ENCODE measurements around the gene HSPB9. TPM values are rescaled to one million over a fixed set of nuclear protein-coding genes. Genes with fewer than 3 reads are reported as not detected.
A peak's percentile ranks its signal among the peaks of the same experiment; 100 is the strongest.

The HSPB9 gene
- total RNA-seq, 1 experiment from 2014 or later = 0.54 TPM

DNA sequence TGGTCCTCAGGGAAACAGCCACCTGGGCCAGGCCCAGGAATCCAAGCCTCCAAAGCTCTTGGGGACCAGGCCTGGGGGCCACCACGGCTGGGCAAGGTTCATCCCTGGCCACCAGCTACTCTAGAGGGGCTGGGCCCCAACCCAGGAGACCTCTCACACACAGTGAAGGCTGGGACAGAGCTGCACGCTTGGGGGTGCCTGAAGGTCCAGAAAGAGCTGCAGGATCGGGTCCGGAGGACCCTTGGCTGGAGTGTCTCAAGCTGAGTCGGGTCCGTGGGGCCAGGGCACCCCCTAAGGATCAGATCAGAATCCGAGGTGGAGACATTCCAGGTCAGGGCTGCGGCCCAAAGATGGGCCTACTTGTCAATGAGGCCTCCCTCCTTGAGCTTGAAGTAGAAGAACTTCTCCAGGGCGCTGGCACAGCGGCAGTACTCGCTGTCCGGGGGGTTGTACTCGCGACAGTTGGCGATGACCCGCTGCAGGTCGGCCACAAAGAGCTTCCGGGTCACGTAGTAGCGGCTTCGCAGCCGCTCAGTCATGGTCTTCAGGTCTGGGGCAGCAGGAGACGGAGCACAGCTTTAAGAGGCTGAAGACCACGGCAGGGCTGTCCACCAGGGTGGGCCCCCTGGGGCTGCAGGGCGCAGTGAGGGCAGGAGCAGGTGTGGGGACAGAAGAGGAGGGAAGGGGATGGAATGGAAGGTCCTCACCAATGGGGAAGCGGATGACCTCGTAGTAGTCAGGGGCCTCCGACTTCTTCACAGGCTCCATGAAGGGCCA is 9.1 kb upstream of the HSPB9 start:
- no peak for DNase-seq
- no peak overlapping the region for H3K4me3 Mint-ChIP-seq (ENCODE audit: low read depth, unreplicated experiment)
- intact Hi-C loops (cut with micrococcal nuclease; ENCODE audit: unreplicated experiment) = loop anchor here (10.0 kb wide), 1 partner anchor 291 kb away; no protein-coding TSS in a partner anchor
- no peaks in the 10 kb centered on the region for H3K9me3 Mint-ChIP-seq (ENCODE audit: low read depth, unreplicated experiment)
- peaks cover 73% of the 10 kb centered on the region for H3K36me3 Mint-ChIP-seq (ENCODE audit: insufficient read depth, unreplicated experiment)
- no TSS peak for BruUV-seq (replicated peaks)
- H3K27ac Mint-ChIP-seq (ENCODE audit: unreplicated experiment) = no peak overlapping the region
- CTCF ChIA-PET = interaction anchor here (0.5 to 2.7 kb wide), 7 partner anchors 10 to 419 kb away, joined by 3 to 18 read pairs (median 7); no protein-coding TSS in a partner anchor
- no peaks in the 10 kb centered on the region for H3K27me3 Mint-ChIP-seq (ENCODE audit: unreplicated experiment)
- H3K4me1 Mint-ChIP-seq (ENCODE audit: low read depth, unreplicated experiment) = peaks cover 7% of the 10 kb centered on the region
- TF ChIP-seq, protein P1, sequence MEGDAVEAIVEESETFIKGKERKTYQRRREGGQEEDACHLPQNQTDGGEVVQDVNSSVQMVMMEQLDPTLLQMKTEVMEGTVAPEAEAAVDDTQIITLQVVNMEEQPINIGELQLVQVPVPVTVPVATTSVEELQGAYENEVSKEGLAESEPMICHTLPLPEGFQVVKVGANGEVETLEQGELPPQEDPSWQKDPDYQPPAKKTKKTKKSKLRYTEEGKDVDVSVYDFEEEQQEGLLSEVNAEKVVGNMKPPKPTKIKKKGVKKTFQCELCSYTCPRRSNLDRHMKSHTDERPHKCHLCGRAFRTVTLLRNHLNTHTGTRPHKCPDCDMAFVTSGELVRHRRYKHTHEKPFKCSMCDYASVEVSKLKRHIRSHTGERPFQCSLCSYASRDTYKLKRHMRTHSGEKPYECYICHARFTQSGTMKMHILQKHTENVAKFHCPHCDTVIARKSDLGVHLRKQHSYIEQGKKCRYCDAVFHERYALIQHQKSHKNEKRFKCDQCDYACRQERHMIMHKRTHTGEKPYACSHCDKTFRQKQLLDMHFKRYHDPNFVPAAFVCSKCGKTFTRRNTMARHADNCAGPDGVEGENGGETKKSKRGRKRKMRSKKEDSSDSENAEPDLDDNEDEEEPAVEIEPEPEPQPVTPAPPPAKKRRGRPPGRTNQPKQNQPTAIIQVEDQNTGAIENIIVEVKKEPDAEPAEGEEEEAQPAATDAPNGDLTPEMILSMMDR (IDR thresholded peaks at IDR 0.05; ENCODE audit: unreplicated experiment) = no peak

DNA sequence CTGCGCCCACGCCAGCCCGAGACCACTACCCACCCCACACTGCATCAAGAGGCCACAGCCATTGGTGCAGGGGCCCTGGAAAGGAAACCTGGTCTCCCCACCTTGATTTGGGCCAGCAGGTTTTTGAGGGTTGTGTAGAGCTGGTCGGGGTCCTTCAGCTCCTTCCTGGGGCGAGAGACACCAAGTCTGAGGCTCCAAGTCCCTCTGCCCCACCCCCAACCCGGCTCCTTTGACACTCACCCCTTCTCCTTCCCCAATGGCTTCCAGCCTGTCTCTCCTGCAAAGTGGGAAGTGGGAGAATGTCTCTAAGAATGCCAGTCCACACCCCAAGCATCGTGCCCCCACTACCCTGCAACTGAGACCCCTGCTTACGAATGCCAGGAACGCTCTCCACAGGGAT is 8.5 kb upstream of the HSPB9 start:
- intact Hi-C loops (cut with micrococcal nuclease; ENCODE audit: unreplicated experiment) = loop anchor here (10.0 kb wide), 1 partner anchor 291 kb away; no protein-coding TSS in a partner anchor
- no TSS peak for BruUV-seq (replicated peaks)
- H3K4me3 Mint-ChIP-seq (ENCODE audit: low read depth, unreplicated experiment) = no peak overlapping the region
- CTCF ChIA-PET = interaction anchor here (0.6 to 2.7 kb wide), 4 partner anchors 11 to 1839 kb away, joined by 3 to 18 read pairs (median 6); no protein-coding TSS in a partner anchor
- no peaks in the 10 kb centered on the region for H3K27me3 Mint-ChIP-seq (ENCODE audit: unreplicated experiment)
- H3K27ac Mint-ChIP-seq (ENCODE audit: unreplicated experiment) = no peak overlapping the region
- peaks cover 7% of the 10 kb centered on the region for H3K4me1 Mint-ChIP-seq (ENCODE audit: low read depth, unreplicated experiment)
- no peak for DNase-seq
- H3K36me3 Mint-ChIP-seq (ENCODE audit: insufficient read depth, unreplicated experiment) = peaks cover 80% of the 10 kb centered on the region
- TF ChIP-seq, protein P1 (IDR thresholded peaks at IDR 0.05; ENCODE audit: unreplicated experiment) = no peak
- H3K9me3 Mint-ChIP-seq (ENCODE audit: low read depth, unreplicated experiment) = no peaks in the 10 kb centered on the region

DNA sequence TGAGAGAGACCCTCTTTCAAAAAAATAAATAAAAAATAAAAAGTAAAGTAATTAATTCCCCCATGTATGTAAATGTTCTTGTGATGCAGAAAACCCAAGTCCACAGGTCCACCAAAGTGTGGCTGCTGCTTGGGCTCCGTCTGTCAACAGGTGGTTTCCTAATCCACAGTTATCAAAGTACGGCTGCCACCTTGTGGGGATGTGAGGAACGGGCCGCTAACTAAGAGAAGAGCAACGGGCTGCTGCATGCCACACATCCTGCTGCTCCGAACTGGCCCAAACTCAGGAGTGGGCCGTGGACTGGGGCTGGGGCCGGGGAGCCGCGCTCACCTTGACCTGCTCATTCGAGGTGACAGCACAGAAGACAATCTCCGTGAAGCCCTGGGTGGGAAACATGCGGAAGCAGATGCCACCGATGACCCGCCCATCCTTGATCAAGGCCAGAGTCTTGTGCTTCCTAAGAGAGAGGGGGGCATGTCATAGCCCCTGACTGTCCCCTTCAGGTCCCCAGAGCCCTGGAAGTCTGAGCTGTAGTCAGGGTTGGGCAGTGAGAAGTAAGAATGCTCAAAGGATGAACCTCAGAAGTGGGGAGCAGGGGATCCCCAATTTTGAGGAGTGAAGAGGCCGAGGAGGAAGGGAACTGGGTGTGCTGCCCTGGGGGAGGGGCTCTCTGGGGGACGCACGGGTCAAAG is 5.8 kb upstream of the HSPB9 start:
- intact Hi-C loops (cut with micrococcal nuclease; ENCODE audit: unreplicated experiment) = loop anchor here (1.0 to 10.0 kb wide), 4 partner anchors 50 to 288 kb away; no protein-coding TSS in a partner anchor
- H3K27ac Mint-ChIP-seq (ENCODE audit: unreplicated experiment) = no peak overlapping the region
- peaks cover 13% of the 10 kb centered on the region for H3K4me1 Mint-ChIP-seq (ENCODE audit: low read depth, unreplicated experiment)
- TF ChIP-seq, protein P1 (IDR thresholded peaks at IDR 0.05; ENCODE audit: unreplicated experiment) = peak; percentile 96
- no TSS peak for BruUV-seq (replicated peaks)
- peak; percentile 92 for DNase-seq
- CTCF ChIA-PET = interaction anchor here (1.3 to 4.7 kb wide), 2 partner anchors 92 to 154 kb away, joined by 8 to 15 read pairs; no protein-coding TSS in a partner anchor
- H3K4me3 Mint-ChIP-seq (ENCODE audit: low read depth, unreplicated experiment) = no peak overlapping the region
- no peaks in the 10 kb centered on the region for H3K9me3 Mint-ChIP-seq (ENCODE audit: low read depth, unreplicated experiment)
- H3K36me3 Mint-ChIP-seq (ENCODE audit: insufficient read depth, unreplicated experiment) = peaks cover 86% of the 10 kb centered on the region
- no peaks in the 10 kb centered on the region for H3K27me3 Mint-ChIP-seq (ENCODE audit: unreplicated experiment)

DNA sequence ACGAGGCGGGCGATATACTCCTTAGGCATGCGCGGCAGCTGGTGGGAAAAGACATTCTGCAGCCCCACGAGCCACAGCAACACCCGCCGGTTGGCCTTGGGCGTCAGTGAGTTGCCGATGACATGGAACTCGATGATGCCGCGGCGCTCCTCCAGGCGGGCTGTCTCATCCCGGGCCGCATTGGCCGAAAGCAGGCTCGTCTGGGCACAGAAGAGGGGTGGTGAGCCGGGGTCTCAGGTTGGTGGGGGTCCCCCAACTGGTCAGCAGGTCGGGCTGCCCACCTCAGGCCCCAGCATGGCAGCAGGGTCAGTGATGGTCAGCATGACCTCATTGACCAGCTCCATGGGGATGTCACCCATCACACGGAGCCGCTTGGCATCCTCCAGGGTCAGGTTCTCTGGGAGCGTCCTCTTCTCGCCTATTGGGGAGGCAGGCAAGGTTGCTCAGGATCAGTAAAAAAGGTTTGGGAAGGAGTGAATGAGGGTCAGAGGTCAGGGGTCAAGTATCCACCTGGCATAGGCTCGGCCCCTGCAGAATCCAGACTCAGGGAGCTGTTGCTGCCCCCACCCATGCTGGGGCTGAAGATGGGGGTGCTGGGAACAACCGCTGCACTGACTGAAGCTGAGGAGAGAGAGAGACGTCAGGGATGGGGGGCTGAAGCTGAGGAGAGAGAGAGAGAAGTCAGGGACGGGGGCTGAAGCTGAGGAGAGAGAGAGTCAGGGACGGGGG is 5.0 kb upstream of the HSPB9 start:
- Mint-ChIP-seq H3K4me1 (ENCODE audit: low read depth, unreplicated experiment) (peaks cover 9% of the 10 kb centered on the region), H3K4me3 (ENCODE audit: low read depth, unreplicated experiment) (no peak overlapping the region), H3K36me3 (ENCODE audit: insufficient read depth, unreplicated experiment) (peaks cover 86% of the 10 kb centered on the region), H3K9me3 (ENCODE audit: low read depth, unreplicated experiment) (no peaks in the 10 kb centered on the region), H3K27me3 (ENCODE audit: unreplicated experiment) (no peaks in the 10 kb centered on the region), H3K27ac (ENCODE audit: unreplicated experiment) (no peak overlapping the region)
- DNase-seq = no peak
- no TSS peak for BruUV-seq (replicated peaks)
- CTCF ChIA-PET = interaction anchor here (1.4 to 4.7 kb wide), 3 partner anchors 52 to 100 kb away, joined by 3 to 15 read pairs (median 4); partner anchors contain the start of gene DNAJC7
- intact Hi-C loops (cut with micrococcal nuclease; ENCODE audit: unreplicated experiment) = loop anchor here (5.0 to 10.0 kb wide), 2 partner anchors 50 to 287 kb away; no protein-coding TSS in a partner anchor
- TF ChIP-seq, protein P1 (IDR thresholded peaks at IDR 0.05; ENCODE audit: unreplicated experiment) = no peak

Measured in Calu3 (cell line).